Epithelial cell of prostate (primary cell): ENCODE data around the gene UGP2.
A peak's percentile ranks its signal among the peaks of the same experiment; 100 is the strongest.
"Not testable (repeated sequence)": the region's sequence is repeated elsewhere in the genome, so short reads cannot be mapped to it uniquely, and the experiment has no call there.

ENCODE experiments used
- DNase-seq: peaks from one replicate; pipeline ENCODE4 v3.0.0-alpha.2; 2011; ENCODE audit warnings: low read depth, low spot score
- H3K27ac ChIP-seq: fragments of 450-650 bp; 2 replicates; pipeline ENCODE4 v1.5.1; 2017; ENCODE audit warnings: mild to moderate bottlenecking

UGP2 gene

DNA sequence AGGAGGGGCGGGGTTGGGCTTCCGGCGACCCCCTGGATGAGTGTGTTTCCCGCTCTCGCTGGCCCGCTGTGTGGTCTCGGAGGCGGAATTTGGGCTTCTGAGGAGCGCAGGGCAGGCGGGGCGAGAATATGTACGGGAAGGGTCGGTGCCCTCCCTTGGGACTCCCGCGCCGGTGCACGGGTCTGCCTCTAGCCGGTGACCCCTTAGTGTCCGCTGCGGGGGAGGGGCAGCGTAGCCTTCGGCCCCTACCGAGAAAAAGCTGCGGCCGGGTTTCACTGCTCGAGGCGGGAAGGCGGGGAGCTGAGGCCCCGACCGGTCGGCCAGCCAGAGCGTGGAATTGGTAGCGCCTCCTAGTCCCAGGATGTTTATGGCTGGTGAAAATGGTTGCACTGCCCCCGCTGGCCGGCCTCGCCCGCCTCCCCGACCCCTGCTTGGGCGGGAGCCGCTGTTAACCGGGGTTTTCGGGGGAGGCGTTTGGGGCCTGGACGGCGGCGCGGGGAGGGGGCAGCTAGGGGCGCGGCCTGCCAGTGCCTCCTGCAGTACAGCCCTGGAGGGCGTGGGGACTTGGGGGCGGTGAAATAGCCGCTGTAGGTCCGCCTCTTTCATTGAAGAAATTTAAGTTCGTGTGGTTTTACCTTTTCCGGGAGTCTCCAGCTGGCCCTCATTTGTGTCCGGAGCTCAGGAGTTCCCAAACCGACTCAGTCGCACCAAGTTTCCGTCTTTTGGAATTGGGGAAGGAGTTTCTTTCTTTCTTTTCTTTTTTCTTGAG, at the start of gene UGP2:
TSS of gene UGP2 (plus strand) at position 643 of the 769 bp plus-strand sequence. CDS start 290 bp downstream, outside the sequence.
- DNase-seq: peak; percentile 52
- H3K27ac ChIP-seq: peak within 1 kb of the TSS; percentile 96

DNA sequence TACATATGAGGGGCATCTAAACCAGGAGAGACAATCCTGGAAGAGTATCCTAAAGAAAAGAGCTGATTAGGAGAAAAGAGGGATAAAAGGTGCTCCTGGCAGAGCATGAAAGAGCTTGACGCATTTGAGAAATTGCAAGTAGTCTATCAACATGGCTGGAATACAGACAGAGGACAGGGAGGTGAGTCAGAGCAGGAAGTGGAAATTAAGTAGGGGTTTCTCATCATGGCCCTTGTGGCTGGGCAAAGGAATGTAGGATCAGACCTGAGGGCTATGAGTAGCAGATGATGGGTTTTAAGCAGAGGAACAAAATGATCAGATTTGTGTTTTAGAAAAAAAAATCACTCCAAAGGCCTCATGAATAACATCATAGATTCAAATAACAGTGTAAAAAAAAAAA, 49.2 kb upstream of the UGP2 start:
- peak; percentile 51 for DNase-seq
- H3K27ac ChIP-seq: peak overlapping the region; percentile 77

DNA sequence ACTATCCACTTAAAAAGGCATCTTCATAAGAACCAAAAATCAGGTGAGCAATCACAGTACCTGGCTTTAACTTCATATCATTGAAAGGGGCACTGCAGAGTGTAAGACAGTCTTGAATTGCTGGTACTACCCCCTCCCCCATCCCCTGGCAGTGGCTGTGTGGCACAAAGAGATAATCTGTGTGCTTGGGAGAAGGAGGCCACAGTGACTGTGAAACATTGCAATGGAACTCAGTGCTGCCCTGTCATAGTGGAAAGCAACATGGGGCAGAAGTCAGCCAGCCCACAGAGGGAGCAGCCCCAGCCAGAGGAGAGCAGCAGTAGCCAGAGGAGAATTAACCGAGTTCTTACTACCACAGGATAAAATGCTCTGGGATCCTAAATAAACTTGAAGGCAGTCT, 45.3 kb upstream of the UGP2 start:
- no peak overlapping the region for H3K27ac ChIP-seq
- DNase-seq: no peak

DNA sequence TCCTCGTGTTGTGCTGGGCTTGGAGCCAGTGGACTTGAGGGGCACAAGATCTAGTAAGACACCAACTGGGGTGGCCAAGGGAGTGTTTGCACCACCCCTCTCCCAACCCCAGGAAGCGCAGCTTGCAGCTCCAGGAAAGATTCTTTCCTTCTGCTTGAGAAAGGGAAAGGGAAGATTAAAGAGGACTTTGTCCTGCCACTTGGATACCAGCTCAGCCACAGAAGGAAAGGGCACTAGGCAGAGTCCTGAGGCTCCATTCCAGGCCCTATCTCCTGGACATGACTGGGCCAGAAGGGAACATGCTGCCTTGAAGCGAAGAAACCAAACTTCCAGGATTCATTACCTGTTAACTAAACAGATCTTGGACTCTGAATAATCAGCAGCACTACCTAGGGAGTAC, 44.9 kb upstream of the UGP2 start:
- no peak overlapping the region for H3K27ac ChIP-seq
- no peak for DNase-seq

DNA sequence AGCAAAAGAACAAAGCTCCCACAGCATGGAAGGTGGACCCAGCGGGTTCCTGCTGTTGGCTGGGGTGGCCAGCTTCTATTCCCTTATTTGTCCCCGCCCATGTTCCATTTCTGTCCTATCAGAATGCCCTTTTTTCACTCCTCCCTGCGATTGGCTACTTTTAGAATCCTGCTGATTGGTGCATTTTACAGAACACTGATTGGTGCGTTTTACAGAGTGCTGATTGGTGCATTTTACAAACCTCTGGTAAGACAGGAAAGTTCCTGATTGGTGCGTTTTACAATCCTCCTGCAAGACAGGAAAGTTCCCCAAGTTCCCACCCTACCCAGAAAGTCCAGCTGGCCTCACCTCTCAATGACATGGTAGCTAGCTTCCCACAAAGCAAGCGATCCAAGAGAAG, 40.2 kb upstream of the UGP2 start:
- DNase-seq: no peak
- H3K27ac ChIP-seq: no peak overlapping the region

DNA sequence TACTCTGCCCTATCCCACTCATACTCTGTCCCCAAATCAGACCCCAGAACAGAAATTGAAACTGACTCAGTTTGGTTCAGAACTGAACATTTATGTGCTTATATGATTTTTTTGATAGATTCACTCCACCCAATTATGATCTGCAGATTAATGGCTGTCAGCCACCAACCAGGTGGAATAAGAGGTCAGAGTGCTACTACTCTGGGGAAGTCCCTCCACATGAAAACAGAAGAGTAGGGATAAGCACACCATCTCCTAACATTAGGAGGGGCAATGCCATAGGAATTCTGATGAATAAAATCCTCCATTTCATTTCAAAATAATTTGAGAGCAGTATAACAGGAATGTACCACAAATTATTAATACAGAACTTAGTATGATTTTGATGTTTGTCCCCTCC, 36.3 kb upstream of the UGP2 start:
- no peak for DNase-seq

DNA sequence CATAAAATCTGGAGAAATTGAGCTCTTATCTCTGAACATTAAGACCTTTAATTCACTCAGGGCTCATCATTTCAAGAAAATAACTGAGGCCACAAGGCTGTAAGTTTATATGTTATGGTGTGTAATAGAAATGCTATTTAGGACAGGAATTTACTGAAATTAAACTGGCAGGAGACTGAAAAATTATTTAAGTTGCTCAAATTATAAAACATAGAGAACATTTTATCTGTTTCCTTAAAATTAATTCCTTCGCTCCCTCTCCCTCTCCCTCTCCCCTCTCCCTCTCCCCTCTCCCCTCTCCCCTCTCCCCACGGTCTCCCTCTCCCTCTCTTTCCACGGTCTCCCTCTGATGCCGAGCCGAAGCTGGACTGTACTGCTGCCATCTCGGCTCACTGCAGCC, 33.7 kb upstream of the UGP2 start:
- H3K27ac ChIP-seq, DNase-seq: not testable (repeated sequence)

More for the DNA sequence above, 36.3 kb upstream of the UGP2 start:
- no peak overlapping the region for H3K27ac ChIP-seq

DNA sequence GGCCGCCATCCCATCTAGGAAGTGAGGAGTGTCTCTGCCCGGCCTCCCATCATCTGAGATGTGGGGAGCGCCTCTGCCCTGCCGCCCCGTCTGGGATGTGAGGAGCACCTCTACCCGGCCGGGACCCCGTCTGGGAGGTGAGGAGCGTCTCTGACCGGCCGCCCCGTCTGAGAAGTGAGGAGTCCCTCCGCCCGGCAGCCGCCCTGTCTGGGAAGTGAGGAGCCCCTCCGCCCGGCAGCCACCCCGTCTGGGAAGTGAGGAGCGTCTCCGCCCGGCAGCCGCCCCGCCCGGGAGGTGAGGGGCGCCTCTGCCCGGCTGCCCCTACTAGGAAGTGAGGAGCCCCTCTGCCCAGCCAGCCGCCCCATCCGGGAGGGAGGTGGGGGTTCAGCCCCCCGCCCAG, 32.8 kb upstream of the UGP2 start:
- H3K27ac ChIP-seq, DNase-seq: not testable (repeated sequence)

DNA sequence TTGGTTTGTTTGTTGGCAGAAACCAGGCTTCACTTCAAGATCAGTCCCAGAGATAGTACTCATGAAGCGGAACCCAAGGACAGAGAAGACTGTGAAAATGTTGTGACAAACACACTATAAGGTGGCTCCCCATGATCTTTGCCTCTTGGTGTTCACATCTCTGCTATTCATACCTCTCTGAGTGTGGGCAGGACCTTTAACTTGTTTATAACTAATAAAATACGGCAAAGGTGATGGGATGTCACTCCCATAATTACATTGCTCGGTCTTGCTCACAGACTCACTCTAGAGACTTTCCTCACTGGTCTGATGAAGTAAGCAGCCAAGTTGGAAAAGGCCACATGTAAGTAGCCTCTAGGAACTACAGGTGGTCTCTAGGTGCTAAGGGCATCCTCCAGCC, 30.6 kb upstream of the UGP2 start:
- DNase-seq: no peak
- no peak overlapping the region for H3K27ac ChIP-seq

DNA sequence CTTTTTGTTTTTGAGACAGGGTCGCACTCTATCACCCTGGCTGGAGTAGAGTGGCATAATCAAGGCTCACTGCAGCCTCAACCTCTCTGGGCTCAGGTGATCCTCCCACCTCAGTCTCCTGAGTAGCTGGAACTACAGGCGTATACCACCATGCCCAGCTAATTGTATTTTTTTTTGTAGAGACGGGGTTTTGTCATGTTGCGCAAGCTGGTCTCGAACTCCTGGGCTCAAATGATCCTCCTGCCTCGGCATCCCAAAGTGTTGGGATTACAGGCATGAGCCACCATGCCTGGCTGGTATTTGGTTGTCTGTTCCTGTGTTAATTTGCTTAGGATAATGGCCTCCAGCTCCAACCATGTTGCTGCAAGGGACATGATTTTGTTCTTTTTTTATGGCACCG, 29.8 kb upstream of the UGP2 start:
- not testable (repeated sequence) for H3K27ac ChIP-seq, DNase-seq

DNA sequence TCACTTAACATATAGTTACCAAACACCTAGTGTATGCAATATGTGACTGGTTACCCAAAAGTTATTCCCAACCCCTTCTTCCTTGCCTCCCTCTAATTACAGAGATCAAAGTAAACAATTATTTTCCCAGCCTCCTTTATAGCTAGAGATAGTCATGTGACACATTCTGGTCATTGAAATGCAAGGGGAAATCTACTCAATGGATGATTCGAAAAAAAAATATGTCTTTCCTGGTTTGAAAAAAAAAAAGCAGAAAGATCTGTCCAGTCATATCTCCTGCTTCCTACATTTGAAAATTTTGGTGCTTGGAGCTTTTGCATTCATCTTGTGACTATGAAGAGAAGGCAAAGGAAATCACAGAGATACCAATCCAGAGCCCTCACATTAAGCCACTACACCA, 27.6 kb upstream of the UGP2 start:
- DNase-seq: no peak
- H3K27ac ChIP-seq: peak overlapping the region; percentile 44

DNA sequence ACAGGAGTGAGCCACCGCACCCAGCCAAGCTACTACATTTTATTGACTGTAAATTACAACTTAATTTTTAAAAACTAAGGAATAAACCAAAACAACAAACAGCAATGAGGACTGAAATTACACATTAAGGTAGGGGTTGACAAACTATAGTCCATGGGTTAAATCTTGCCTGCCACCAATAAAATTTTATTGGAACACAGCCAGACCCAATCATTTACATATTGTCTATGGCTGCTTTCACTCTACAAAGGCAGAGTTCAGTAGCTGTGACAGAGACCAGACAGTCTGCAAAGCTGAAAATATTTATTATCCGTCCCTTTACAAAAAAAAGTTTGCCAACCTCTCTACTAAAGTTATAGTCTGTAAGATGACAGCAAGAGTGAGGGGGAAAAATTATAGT, 24.3 kb upstream of the UGP2 start:
- no peak for DNase-seq

DNA sequence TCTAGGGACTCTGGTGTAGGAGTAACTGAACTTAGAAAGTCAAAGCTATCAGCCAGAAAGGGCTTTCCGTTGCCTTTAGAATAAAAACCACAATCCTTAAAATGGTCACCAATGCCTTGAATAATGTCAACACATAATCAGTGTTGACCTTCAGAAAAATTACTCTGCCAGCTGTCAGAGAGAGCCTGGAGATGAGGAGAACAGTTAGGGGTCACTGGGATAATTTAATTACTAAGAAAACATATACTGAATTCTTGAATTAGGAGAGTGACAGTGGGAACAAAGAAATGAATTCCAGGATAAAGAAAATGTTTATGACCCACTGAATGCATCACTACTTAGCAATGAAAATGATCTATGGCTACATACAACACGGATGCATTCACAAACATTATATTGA, 23.4 kb upstream of the UGP2 start:
- no peak for DNase-seq

More for the DNA sequence above, 24.3 kb upstream of the UGP2 start:
- no peak overlapping the region for H3K27ac ChIP-seq

DNA sequence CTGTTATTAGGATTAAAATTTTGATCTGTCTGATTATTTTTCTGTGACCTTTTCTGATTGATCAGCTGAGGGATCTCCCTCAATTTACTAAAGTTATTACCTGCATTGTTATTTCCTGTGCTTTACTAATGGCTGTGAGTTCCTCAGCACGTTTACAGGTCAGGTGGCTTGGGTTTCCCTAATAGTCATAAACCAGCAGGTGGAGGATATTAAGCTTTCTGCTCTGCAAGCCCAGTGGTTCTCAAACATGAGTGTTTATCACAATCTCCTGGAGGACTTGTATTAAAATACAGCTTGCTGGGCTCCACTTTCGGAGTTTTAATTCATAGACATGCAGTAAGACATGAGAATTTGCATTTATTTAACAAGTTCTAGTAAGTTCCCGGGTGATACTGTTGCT, 22.4 kb upstream of the UGP2 start:
- no peak overlapping the region for H3K27ac ChIP-seq
- no peak for DNase-seq

More for the DNA sequence above, 23.4 kb upstream of the UGP2 start:
- no peak overlapping the region for H3K27ac ChIP-seq

DNA sequence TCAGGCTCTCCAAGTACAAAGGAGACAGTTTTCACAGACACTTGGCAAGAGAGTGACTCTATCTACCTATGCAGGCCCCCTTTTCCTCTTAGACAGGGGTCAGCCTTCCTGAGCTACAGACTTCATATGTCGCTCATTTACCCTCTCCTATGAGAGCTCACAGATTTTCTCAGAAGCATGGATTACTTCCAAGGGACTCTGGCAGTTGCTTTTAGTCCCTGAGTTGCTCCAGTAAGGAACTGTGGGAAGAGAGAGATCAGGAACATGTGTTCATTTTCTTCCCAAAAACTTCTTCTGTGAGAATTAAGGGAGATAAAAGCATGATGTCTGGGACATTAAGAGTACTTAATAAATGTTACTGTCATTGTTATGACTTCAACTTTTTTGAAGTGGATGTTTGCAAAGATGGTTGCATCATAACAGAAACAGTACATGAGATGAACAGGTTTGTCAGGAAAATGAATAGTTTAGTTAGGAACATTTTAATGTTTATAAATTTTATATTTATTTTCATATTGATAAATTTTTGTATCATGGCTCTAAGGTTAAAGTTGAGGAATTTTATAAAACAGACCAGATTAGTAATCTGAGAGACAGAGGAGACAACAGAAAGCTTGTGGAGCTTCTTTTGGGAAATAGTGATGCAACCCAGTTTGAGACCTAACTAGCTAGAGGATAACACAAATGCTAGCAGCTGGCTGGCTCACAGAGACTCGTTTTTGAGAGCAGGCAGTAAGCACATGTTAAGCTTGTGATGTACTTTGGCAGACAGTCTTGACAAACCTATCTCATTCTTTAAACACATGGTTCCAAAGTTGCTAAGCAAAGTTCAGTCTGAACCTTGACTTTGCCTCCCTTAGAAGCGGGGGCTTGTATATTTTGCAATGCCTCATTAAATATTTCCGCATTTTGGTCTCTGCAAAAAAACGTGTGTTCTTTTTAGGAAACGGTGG, 21.7 kb upstream of the UGP2 start:
- H3K27ac ChIP-seq: no peak overlapping the region
- no peak for DNase-seq

DNA sequence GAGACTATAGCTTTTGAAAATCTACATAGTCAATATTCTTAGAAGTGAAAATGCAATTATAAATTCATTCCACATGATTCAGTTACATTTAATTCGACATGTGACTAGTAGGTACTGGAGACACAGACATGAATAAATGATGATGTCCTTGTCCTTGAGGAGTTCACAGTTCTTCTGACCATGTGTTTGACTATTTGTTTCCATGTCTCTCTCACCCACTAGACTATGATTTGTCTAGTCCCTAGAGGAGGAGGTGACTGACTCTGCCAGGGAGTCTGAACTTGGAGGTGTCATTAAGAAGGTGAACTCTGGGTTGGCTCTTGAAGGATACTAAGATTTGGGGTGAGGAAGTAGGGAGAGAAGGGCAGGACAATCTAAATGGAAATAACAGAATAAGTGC, 20.7 kb upstream of the UGP2 start:
- DNase-seq: no peak

DNA sequence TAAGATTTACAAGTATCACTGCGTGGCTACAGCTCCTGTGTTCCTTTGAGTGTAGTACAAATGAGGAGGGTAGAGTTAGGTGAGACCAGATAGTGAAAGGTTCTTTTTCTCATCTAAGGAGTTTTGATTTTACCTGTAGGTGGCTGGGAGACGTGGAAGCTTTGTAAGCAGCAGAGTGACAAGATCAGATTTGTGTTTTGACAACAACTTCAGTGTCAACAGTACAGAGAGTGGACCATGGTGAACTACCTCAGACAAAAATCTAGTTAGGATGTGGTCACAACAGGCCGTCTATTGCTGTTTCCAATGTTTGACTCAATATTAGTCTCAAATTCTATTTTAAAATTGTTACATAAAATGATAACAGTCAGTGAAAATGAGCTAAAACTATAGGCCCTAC, 20.3 kb upstream of the UGP2 start:
- H3K27ac ChIP-seq: no peak overlapping the region
- no peak for DNase-seq

More for the DNA sequence above, 20.7 kb upstream of the UGP2 start:
- H3K27ac ChIP-seq: no peak overlapping the region

DNA sequence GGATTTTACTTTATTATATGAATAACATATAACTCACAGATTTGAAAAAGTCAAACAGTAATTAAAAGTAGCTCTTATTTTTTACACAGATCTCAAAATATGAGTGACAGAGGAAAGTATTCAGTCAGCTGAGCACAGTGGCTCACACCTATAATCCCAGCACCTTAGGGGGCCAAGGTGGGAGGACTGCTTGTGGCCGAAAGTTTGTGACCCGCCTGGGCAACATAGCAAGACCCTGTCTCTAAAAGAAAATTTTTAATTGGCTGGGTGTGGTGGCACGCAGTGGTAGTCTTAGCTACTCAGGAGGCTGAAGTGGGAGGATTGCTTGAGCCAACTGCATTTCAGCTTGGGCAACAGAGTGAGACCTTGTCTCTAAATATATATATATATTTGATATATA, 19.2 kb upstream of the UGP2 start:
- no peak for DNase-seq
- no peak overlapping the region for H3K27ac ChIP-seq

DNA sequence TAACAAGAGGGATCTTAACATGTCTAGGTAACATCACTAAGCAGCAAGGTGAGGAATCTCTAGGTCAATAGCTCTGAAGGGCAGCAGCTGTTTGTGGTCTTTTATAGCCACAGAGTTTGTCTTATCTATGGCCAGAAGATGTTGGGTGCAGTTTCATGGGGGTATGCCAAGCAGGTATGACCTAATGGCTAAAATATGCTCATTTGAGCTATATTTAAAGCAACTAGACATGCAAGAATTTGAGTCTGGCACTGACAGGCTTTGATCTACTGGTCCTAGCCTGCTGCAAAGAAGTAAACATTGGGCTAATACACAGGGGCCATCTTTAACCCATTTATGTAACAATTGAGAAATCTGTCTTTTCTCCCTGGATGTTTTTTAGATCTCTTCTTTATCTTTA, 13.9 kb upstream of the UGP2 start:
- DNase-seq: no peak
- H3K27ac ChIP-seq: peak overlapping the region; percentile 5

DNA sequence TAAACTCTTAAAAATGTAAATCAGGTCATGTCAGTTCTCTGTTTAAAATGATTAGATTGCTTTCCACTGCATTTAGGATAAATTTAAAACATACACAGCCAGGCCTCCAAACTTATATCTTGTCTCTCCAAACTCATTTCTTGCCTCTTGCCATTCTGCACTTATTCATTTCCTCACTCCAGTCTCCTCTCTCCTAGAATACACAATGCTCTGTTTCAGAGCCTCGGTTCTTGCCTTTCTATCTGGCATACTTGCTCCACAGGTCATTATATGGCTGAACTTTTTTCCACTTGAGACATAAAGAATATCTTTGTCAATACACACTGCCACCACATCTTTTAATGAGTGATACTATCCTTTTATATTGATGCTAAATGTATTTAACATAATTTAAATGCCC, 10.5 kb upstream of the UGP2 start:
- DNase-seq: no peak
- H3K27ac ChIP-seq: no peak overlapping the region

DNA sequence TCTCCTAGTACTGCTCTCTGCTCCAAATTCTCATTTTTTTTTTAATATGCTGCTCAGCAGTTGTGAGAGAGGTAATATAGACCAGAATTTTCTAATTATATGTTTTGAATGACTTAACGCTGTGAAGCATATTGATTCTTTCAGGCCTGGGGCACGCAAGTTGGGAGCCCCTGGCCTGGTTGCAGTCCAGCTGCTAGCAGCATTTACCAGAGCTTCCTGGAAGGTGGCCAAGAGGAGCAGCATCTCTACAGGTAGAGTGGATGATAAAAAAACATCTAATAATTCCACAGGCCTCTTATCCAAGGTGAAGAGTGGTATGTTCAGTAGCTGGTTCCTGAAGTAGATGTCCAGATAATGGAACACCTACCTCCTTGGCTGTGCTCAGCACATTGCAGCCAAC, 7.3 kb upstream of the UGP2 start:
- no peak for DNase-seq

More for the DNA sequence above, 7.3 kb upstream of the UGP2 start:
- no peak overlapping the region for H3K27ac ChIP-seq
